Aorta (tissue), 5 donors: ENCODE results near the gene ATL3. TPM values are rescaled to one million over a fixed set of nuclear protein-coding genes. Genes with fewer than 3 reads are reported as not detected.
"Not testable (repeated sequence)": the region's sequence is repeated elsewhere in the genome, so short reads cannot be mapped to it uniquely, and the experiment has no call there.

Experiments
- ATAC-seq: fragments of 200-7000 bp; cut with Tn5 transposase; one replicate; pipeline ENCODE4 v1.9.1; 2022; ENCODE audit warnings: moderate library complexity; ENCODE audit not compliant: low FRiP score
- DNase-seq, 2 donors: peaks; one replicate each; pipeline ENCODE4 v3.0.0-alpha.2; 2020
- H3K27ac ChIP-seq, 2 donors: one replicate each; pipeline ENCODE4 v1.5.1; 2013; ENCODE audit warnings: low read length in 2 of 2, mild to moderate bottlenecking in 2 of 2, moderate library complexity in 2 of 2, control low read depth in 1 of 2, inconsistent platforms in 1 of 2, low read depth in 1 of 2
- H3K27me3 ChIP-seq, 2 donors: one replicate each; pipeline ENCODE4 v1.6.1; 2013; ENCODE audit warnings: control low read depth in 1 of 2, low read length in 1 of 2, mild to moderate bottlenecking in 1 of 2, moderate library complexity in 1 of 2; ENCODE audit not compliant: insufficient read depth in 2 of 2, control insufficient read depth in 1 of 2
- H3K36me3 ChIP-seq, 2 donors: one replicate each; pipeline ENCODE4 v1.6.1; 2013; ENCODE audit warnings: control low read depth in 1 of 2, low read length in 1 of 2, mild to moderate bottlenecking in 1 of 2; ENCODE audit not compliant: insufficient read depth in 2 of 2, control insufficient read depth in 1 of 2
- H3K4me1 ChIP-seq, 2 donors: one replicate each; pipeline ENCODE4 v1.6.1; 2013; ENCODE audit warnings: low read length in 2 of 2, control low read depth in 1 of 2, mild to moderate bottlenecking in 1 of 2, moderate library complexity in 1 of 2; ENCODE audit not compliant: insufficient read depth in 2 of 2, control insufficient read depth in 1 of 2
- H3K4me3 ChIP-seq, 2 donors: one replicate each; pipeline ENCODE4 v1.5.1; 2013; ENCODE audit warnings: low read length in 2 of 2, control low read depth in 1 of 2, mild to moderate bottlenecking in 1 of 2
- H3K9me3 ChIP-seq: one replicate; pipeline ENCODE4 v1.6.1; 2013; ENCODE audit warnings: mild to moderate bottlenecking, low read length; ENCODE audit not compliant: control insufficient read depth
- WGBS, 2 donors: extraction: QIAGEN DNeasy Blood & Tissue Kit; methylation state at CpG; one replicate each; pipeline ENCODE4 v1.1.7; 2013; 5-methylcytosine and 5-hydroxymethylcytosine counted together
- intact Hi-C, 2 donors: fragments of 100-400 bp; cut with DNase I; formaldehyde crosslinking; loops; one replicate each; pipeline versions ENCODE4 v1.14.2 to v1.15.0; 2022
- polyA plus RNA-seq, 2 donors: library from polyadenylated mRNA; stranded (reverse); fragments of 200-250 nt; gene quantifications; one replicate each; pipeline ENCODE4 v1.2.3, GENCODE V29; 2013
- total RNA-seq, 2 donors: library from RNA; stranded (reverse); fragmentation: NEBNext Ultra II Directional; extraction: Animal tissue kit (Norgen Biotek cat#: 25700); gene quantifications; one replicate each; pipeline ENCODE4 v1.2.1, GENCODE V29; 2021
- donor health status: healthy with polysubstance abuse.
- donor health status: Bipolar disorder and iron deficiency.
- donor health status: DM: no; HTN: no; CAD: no.
- donor health status: DM: no; HTN: no; CAD: no.
- donor health status: DM: yes; HTN: yes; CAD: no.

The ATL3 gene
- total and polyA plus RNA-seq, 4 donors, result 27.5 to 220 (median 94.9) TPM

GRCh38 chr11:63595296-63595695 lies 75.9 kb downstream of the ATL3 start:
- H3K4me1 ChIP-seq, result no peaks in the 10 kb centered on the region
- no peaks in the 10 kb centered on the region for H3K9me3 ChIP-seq
- H3K27ac ChIP-seq, result no peak overlapping the region
- H3K36me3 ChIP-seq, result peaks cover 0 to 2% of the 10 kb centered on the region in 2 donors
- intact Hi-C loops, result no loop called here
- DNase-seq (no peak), ATAC-seq (no peak)
- H3K4me3 ChIP-seq, result no peak overlapping the region
- H3K27me3 ChIP-seq, result no peaks in the 10 kb centered on the region
- WGBS, 2 donors, result 61 to 63% methylated on average over 4 of the region's 4 CpGs

DNA sequence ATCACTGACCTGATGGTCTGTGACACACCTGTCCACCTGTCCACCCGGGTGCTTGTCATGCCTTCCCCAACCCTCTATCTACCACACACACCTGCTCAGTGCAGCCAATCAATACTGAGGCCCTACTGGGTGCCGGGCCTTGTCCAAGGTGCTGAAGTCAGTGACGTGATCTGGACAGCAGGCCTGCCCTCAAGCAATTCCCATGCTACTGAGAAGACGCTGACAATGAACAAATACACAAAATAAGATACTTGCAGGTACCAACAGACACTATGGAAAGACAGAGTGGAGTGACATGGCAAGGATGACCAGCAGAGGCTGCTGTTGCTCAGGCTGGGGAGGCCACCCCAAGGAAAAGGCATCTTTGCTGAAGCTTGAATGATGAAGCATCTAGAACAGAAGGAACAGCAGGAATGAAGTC lies 78.2 kb downstream of the ATL3 start:
- 72 to 78% methylated on average over 4 of the region's 4 CpGs for WGBS, 2 donors

DNA sequence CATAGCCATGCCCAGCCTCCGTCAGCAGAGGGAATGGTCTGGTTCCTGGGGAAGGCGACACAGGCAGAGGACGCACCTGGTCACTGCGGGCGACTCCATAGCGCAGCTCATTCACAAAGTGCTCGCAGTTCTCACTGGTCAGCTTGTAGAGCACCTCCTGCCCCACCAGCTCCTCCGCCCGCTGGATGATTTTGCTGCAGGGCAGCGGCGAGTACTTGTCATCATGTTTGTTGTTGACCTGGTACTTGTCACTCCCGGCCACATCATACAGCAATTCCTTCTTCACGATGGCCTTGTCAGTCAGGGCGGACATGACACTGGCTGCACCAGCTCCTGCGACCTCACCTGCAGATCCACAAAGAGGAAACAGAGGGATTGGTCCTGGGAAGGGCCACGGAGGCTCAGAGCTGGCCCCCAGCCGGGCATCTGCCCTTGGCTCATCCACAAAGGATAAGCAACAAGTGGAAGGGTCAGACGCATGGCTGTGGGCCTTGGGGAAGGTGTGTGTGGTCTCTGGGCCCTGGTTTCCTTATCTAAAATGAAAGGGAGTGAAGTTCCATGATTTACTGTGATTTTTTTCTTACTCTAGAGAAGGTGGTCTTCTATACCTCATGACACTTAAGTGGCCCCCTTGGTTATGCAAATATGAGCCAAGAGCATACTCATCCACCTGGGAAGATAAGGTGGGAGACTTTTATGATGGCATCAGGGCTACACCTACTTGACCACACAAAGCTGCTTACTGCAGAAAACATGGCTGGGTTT lies 81.0 kb downstream of the ATL3 start:
- Histone ChIP-seq H3K36me3 (no peaks in the 10 kb centered on the region), H3K4me3 (no peak overlapping the region), H3K27ac (no peak overlapping the region), H3K9me3 (no peaks in the 10 kb centered on the region), H3K4me1 (no peaks in the 10 kb centered on the region), H3K27me3 (no peaks in the 10 kb centered on the region)
- DNase-seq (no peak), ATAC-seq (no peak)
- WGBS, 2 donors, result 92% methylated on average over 18 of the region's 18 CpGs
- intact Hi-C loops, result no loop called here

More for the DNA sequence above, 78.2 kb downstream of the ATL3 start:
- H3K27ac ChIP-seq, result no peak overlapping the region
- intact Hi-C loops, result no loop called here
- H3K4me1 ChIP-seq, result no peaks in the 10 kb centered on the region
- H3K4me3 ChIP-seq, result no peak overlapping the region
- H3K36me3 ChIP-seq, result peaks cover 0 to 2% of the 10 kb centered on the region in 2 donors
- ATAC-seq (no peak), DNase-seq (no peak)
- no peaks in the 10 kb centered on the region for H3K9me3 ChIP-seq
- no peaks in the 10 kb centered on the region for H3K27me3 ChIP-seq

DNA sequence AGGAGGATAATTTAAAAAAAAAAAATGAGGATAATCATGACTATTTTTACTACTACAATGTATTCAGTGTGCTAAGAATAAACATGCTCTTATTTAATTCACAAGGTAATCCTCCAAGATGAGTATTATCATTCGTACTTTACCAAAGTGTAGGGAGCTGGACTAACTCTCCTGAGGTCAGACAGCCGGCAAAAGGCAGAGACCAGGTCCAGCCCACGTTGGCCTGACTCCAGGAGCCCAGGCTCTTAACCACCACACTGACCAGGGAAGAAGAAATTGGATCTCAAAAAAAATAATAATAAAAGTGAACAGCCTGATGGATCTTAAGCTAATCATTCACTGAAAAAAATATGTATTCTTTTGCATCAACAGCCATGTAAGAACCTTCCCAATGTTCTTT lies 82.2 kb downstream of the ATL3 start:
- ATAC-seq, result no peak
- H3K36me3 ChIP-seq, result no peaks in the 10 kb centered on the region
- DNase-seq, result no peak
- H3K9me3 ChIP-seq, result no peaks in the 10 kb centered on the region
- H3K27ac ChIP-seq, result no peak overlapping the region
- intact Hi-C loops, result loop anchor here in 1 of 2 donors (10.0 kb wide), 1 partner anchor 56 kb away; no protein-coding TSS in a partner anchor
- H3K27me3 ChIP-seq, result no peaks in the 10 kb centered on the region
- H3K4me1 ChIP-seq, result no peaks in the 10 kb centered on the region
- H3K4me3 ChIP-seq, result no peak overlapping the region
- WGBS, 2 donors, result 43 to 53% methylated on average over 3 of the region's 3 CpGs

GRCh38 chr11:63586451-63587166 lies 84.6 kb downstream of the ATL3 start:
- Histone ChIP-seq H3K27me3 (no peaks in the 10 kb centered on the region), H3K4me1 (no peaks in the 10 kb centered on the region), H3K4me3 (no peak overlapping the region), H3K27ac (no peak overlapping the region), H3K9me3 (no peaks in the 10 kb centered on the region), H3K36me3 (peaks cover 0 to 4% of the 10 kb centered on the region in 2 donors)
- intact Hi-C loops, result loop anchor here in 1 of 2 donors (10.0 kb wide), 1 partner anchor 58 kb away; no protein-coding TSS in a partner anchor
- WGBS, 2 donors, result 93 to 94% methylated on average over 6 of the region's 6 CpGs
- ATAC-seq (no peak), DNase-seq (no peak)

GRCh38 chr11:63583357-63583677 lies 87.9 kb downstream of the ATL3 start:
- intact Hi-C loops, result loop anchor here in 1 of 2 donors (10.0 kb wide), 1 partner anchor 61 kb away; no protein-coding TSS in a partner anchor
- no peak overlapping the region for H3K27ac ChIP-seq
- H3K27me3 ChIP-seq, result no peaks in the 10 kb centered on the region
- no peak overlapping the region for H3K4me3 ChIP-seq
- DNase-seq (no peak), ATAC-seq (no peak)
- H3K36me3 ChIP-seq, result peaks cover 0 to 4% of the 10 kb centered on the region in 2 donors
- H3K4me1 ChIP-seq, result no peaks in the 10 kb centered on the region
- peaks cover 2% of the 10 kb centered on the region for H3K9me3 ChIP-seq

- not testable (repeated sequence) for H3K27ac ChIP-seq, H3K4me1 ChIP-seq
Observed at GRCh38 chr11:63581224-63581623, 90.0 kb downstream of the ATL3 start.

GRCh38 chr11:63578882-63579281 lies 92.3 kb downstream of the ATL3 start:
- WGBS, 2 donors, result 89 to 91% methylated on average over 2 of the region's 3 CpGs
- H3K27ac ChIP-seq, H3K4me1 ChIP-seq, H3K27me3 ChIP-seq, H3K4me3 ChIP-seq, H3K36me3 ChIP-seq, H3K9me3 ChIP-seq, ATAC-seq, intact Hi-C loops, DNase-seq: not testable (repeated sequence)

More at GRCh38 chr11:63581224-63581623, 90.0 kb downstream of the ATL3 start:
- ATAC-seq, H3K9me3 ChIP-seq, H3K4me3 ChIP-seq, H3K36me3 ChIP-seq, DNase-seq, H3K27me3 ChIP-seq: not testable (repeated sequence)
- WGBS, 2 donors, result 79 to 82% methylated on average over 7 of the region's 7 CpGs
- intact Hi-C loops, result loop anchor here in 1 of 2 donors (10.0 kb wide), 1 partner anchor 64 kb away; no protein-coding TSS in a partner anchor
